GM12874 (cell line): ENCODE measurements around the gene JAKMIP2.

ENCODE experiments used
- TF ChIP-seq, protein P1 (sequence below): IDR thresholded peaks from 2 replicates; pipeline ENCODE4 v1.5.1; 2011; ENCODE audit warnings: low read depth, mild to moderate bottlenecking, control low read depth, low read length, moderate library complexity; ENCODE audit not compliant: insufficient read depth

The JAKMIP2 gene

DNA sequence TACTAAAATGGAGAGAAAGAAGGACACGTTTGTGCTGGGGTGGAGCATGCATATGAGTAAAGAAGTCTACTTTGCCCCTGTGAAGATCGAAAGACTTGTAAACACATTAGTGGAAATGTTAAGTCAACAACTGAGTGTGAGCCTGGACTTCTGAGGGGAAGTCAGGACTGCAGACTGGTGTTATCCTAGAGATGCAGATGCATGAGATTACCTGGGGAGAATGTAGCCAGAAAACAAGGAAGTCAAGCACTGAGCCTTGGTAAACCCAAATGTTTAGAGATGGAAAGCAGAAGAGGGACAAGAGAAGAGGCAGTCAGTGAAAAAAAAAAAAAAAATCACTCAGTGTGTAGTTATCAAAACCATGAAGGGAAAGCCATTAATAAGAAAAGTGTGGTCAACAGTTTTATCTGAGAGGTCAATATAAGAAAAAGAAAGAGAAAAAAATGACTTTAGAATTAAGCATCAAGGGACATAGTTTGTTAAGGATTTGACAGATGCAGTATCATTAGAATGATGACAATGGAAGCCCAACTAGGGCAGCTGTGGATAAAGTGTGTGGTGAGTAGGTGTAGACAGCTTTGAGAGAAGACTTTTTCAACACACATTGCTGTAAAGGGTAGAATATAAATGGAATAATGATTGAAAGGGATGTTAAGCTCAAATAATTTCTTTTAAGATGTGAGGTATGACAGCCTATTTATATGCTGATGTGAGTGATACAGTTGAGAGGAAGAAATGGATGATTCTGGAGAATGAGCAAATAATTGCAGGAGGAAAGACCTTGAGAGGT lies 22.2 kb downstream of the JAKMIP2 start:
- TF ChIP-seq, protein P1, sequence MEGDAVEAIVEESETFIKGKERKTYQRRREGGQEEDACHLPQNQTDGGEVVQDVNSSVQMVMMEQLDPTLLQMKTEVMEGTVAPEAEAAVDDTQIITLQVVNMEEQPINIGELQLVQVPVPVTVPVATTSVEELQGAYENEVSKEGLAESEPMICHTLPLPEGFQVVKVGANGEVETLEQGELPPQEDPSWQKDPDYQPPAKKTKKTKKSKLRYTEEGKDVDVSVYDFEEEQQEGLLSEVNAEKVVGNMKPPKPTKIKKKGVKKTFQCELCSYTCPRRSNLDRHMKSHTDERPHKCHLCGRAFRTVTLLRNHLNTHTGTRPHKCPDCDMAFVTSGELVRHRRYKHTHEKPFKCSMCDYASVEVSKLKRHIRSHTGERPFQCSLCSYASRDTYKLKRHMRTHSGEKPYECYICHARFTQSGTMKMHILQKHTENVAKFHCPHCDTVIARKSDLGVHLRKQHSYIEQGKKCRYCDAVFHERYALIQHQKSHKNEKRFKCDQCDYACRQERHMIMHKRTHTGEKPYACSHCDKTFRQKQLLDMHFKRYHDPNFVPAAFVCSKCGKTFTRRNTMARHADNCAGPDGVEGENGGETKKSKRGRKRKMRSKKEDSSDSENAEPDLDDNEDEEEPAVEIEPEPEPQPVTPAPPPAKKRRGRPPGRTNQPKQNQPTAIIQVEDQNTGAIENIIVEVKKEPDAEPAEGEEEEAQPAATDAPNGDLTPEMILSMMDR, result no peak

DNA sequence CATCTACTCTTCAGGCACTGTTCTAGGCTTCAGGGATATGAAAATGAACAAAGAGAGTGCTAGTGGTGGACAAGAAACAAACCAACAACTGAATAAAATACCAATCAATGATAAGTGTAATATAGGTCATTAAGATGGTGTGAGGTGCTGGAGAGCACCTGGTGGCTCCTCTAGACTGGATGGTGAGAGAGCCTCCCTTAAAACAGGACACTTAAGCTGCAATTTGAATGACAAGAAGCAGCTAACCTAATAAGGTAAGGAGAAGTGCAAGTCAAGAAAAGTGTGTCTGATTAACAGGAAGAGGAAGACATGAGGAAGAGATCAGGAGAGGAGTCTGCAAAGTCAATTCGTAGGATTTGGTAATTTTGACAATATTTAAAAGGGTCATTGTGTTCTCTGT lies 23.1 kb downstream of the JAKMIP2 start:
- TF ChIP-seq, protein P1, result no peak

DNA sequence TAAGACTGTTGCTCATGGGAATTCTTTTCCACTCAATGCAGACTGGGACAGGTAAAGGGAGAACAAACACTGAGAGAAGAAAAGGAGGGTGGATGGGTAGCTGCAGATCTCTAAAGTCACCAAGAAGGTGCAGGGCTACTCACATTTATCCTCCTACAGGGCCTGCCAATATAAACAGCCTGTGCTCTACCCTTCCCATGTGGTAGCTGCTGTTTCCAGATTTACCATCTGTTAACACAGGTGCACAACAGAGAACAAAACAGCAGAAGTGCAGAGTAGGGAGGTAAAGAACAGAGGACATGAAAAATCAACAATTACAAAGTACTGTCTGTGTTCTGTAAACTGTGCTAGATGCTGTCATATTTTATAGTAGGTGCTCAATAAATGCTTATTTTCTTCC lies 26.0 kb downstream of the JAKMIP2 start:
- TF ChIP-seq, protein P1, result no peak

DNA sequence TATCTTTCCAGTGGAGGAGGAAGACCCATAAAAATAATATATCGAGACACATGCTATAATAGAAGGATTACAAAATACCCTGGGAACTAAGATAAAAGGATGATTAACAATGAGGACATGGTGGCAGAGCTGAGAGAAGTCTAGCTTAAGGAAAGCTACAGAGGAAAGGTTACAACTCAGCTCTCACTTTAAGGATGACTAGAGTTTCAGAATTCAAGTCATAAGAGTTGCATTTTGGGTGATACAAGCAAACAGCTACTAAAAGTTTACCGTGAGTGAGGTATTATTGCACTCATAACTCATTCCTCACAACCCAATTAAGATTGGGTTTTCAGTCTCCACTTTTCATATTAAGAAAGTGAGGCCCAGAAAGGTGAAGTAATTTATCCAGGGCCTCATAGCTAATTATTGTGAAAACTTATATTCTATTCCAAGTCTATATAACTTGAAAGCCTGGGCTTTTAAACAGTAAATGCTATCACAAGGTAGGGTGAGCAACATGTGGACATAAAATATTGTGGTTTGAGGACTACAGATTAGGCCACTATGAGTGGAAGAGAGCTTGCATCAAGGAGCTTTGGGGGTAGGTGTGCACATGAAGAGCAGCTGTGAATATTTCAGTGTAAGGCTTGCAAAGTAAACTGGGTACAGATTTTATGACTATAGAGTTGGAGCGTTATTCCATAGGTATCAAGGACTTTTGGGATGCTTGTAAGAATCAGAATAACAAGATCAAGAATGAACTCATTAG lies 28.0 kb downstream of the JAKMIP2 start:
- TF ChIP-seq, protein P1, result no peak

DNA sequence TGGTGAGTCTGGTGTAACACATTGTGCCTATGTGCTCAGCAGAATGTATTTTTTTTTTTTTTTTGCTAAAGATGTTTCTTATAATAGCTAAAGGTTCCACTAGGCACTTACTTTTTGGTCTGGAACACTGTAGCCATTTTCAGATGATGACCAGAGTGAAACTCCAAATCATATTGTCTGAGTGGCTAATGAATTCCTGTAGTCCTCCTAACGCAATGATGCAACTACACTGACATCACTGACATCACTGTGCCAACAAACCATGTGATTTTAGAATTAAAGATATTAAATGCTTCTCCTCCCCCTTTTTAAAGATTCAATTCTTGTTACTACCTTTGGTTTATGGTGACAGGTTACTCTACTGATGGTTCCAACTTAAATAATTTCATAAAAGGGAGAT lies 28.8 kb downstream of the JAKMIP2 start:
- TF ChIP-seq, protein P1, result no peak

DNA sequence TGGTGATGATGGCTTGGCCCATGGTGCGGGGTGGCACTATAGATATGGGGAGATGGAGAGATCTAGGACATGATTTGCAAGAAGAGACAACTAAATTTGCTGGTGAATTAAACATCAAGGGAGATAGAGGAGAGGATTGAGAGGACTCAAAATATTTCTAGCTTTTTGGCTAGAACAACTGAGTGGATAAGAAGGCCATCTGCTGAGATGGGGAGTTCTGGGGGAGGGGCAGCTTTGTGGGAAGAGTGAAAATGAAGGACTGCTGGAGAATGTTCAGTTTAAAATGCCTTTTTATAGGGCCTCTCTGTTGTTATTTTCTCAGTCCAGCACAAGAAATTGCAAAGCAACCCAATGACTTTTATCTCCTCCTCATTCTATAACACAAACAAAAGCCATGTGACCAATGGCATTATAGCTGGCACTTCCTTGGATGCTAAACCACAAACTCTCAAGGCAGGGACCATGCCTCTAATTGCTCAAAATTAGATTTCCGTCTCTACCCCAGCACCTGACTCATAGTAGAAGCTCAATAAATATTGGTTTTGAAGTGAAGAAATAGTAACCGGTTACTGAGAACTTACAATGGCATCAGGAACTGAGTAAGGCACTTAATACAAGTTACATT lies 29.8 kb downstream of the JAKMIP2 start:
- TF ChIP-seq, protein P1, result no peak

DNA sequence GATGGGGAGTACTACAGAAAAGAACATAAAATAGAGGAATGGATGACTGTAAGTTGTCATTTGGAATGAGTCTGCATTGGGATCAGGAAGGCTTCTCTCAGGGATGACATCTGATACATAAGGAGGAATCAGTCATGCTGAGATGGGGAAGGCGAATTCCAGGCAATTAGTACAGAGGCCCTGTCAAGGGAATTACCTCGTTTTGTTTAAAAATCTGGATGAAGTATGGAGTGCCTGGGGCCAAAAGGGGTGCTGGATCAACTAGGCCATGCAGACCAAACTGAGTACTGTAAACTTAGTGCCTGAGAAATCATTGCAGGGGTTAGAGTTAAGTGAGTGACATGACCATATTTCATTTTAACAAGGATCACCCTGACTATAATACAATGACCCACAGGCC lies 30.5 kb downstream of the JAKMIP2 start:
- TF ChIP-seq, protein P1, result no peak
